ENCODE data around the gene NDRG4.

Gene NDRG4

GRCh38 chr16:58543685-58544084 is 43.7 kb downstream of the NDRG4 start:
- DNase-seq (ENCODE audit: low read depth) = no peak

DNA sequence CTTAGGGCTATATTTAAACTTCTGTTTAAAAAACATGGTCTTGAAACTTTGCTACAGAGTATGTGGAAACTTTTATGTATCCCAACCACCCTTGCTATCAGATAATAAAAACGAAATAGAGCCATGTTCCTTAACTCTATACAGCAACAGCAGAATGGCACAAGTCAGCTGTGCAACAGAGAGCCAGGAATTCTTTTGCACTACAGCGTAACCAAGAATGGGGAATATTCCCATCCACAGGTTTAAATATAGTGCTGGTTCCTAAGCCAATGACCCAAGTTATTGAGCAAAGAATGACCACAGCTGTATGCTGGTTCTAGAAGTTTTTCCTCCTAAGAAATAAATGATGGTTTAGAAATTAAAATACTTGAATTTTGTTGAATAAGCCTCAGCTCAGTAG is 48.4 kb downstream of the NDRG4 start:
- DNase-seq (ENCODE audit: low read depth) = no peak

DNA sequence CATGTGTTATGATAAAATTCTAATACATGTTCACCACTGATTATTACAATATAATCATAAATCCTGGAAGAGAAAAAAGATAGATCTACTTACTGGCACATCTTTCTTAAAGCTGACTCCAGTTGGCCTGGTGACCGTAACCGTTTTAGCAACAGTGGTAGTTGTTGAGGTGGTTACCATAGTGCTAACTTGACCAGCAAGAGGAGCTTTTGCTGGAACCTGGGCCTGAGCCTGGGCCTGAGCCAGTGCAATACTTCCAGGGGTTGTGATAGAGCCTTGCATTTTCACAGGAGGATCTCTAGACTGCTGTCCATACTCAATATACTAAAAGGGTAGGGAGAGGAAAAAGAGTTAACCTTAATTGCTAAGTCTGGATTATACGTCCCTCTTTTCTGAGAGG is 51.6 kb downstream of the NDRG4 start:
- DNase-seq (ENCODE audit: low read depth) = no peak

DNA sequence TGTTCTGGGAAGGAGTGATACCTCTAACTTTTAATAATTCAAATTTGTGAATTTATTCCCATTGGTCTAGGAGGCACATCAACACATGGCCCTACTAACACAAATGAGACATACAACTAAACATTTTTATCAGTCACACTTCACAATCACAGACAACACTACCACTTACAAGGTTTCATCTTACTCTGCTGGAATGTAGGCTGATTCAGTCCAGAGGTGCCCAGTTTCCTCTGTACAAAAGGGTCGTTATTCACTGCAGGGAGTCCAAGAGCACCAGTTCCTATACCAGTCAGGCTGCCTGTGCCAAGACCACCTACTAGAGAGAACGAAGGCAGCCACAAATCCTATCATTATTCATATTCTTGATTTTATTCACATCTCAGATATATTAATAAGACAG is 56.7 kb downstream of the NDRG4 start:
- no peak for DNase-seq (ENCODE audit: low read depth)

All from HS-5 (cell line).